Stimulated activated naive CD8-positive, alpha-beta T cell treated with anti-CD3 and anti-CD28 coated beads, Interleukin-15, amount 100 ng/mL, for 72 hours (primary cell): ENCODE measurements around the gene TUBD1.
"Not testable (repeated sequence)": the region's sequence is repeated elsewhere in the genome, so short reads cannot be mapped to it uniquely, and the experiment has no call there.

Experiments
- ATAC-seq: fragments of 150-1000 bp; cut with Tn5 transposase; 2 replicates; pipeline ENCODE4 v1.10.0; 2021; ENCODE audit warnings: mild to moderate bottlenecking, moderate library complexity
- DNase-seq, 2 donors: peaks; one replicate each; pipeline ENCODE4 v3.0.0; 2021 to 2022
- H3K27ac Mint-ChIP-seq, 2 donors: one replicate each; pipeline ENCODE4 v1.8.0; 2022; ENCODE audit warnings: mild to moderate bottlenecking in 2 of 2, mixed read lengths in 2 of 2, moderate library complexity in 2 of 2
- H3K27me3 Mint-ChIP-seq: one replicate; pipeline ENCODE4 v1.8.0; 2022; ENCODE audit warnings: mixed read lengths
- H3K4me1 Mint-ChIP-seq: one replicate; pipeline ENCODE4 v1.8.0; 2022; ENCODE audit warnings: mild to moderate bottlenecking, mixed read lengths
- H3K4me3 Mint-ChIP-seq, 2 donors: one replicate each; pipeline ENCODE4 v1.8.0; 2022; ENCODE audit warnings: mild to moderate bottlenecking in 2 of 2, mixed read lengths in 2 of 2, moderate library complexity in 1 of 2
- H3K9me3 Mint-ChIP-seq, 2 donors: one replicate each; pipeline ENCODE4 v1.8.0; 2022; ENCODE audit warnings: mixed read lengths in 2 of 2

The TUBD1 gene

DNA sequence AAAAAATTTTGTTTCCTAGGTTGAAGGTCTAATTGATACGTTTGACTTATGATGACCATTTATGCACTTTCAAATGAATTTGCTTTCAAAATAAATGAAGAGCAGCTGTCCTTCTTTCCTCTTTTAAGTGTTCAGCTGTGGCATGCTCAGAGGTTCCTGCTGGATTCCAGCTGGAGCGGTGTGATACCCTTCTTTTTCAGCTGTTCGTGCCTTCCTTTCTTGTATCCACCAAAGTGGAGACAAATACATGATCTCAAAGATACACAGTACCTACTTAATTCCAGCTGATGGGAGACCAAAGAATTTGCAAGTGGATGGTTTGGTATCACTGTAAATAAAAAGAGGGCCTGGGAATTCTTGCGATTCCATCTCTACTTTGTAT lies 50.9 kb downstream of the TUBD1 start:
- not testable (repeated sequence) for ATAC-seq, DNase-seq, H3K27me3 Mint-ChIP-seq, H3K9me3 Mint-ChIP-seq
- H3K4me1 Mint-ChIP-seq, result peaks cover 65% of the 10 kb centered on the region
- H3K27ac Mint-ChIP-seq, result peak overlapping the region; percentile 95
- peak overlapping the region; percentile 91 to 99 for H3K4me3 Mint-ChIP-seq

DNA sequence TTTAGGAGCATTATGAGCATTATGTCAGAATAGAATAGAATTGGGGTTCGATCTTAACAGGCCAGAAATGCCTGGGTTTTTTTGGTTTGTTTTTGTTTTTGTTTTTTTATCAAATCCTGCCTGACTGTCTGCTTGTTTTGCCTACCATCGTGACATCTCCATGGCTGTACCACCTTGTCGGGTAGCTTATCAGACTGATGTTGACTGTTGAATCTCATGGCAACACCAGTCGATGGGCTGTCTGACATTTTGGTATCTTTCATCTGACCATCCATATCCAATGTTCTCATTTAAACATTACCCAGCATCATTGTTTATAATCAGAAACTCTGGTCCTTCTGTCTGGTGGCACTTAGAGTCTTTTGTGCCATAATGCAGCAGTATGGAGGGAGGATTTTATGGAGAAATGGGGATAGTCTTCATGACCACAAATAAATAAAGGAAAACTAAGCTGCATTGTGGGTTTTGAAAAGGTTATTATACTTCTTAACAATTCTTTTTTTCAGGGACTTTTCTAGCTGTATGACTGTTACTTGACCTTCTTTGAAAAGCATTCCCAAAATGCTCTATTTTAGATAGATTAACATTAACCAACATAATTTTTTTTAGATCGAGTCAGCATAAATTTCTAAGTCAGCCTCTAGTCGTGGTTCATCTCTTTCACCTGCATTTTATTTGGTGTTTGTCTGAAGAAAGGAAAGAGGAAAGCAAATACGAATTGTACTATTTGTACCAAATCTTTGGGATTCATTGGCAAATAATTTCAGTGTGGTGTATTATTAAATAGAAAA lies 51.5 kb downstream of the TUBD1 start:
- H3K4me3 Mint-ChIP-seq, result peak overlapping the region; percentile 91 to 99
- not testable (repeated sequence) for ATAC-seq, H3K27me3 Mint-ChIP-seq, H3K9me3 Mint-ChIP-seq
- H3K27ac Mint-ChIP-seq, result peak overlapping the region; percentile 99 to 100
- peaks cover 65% of the 10 kb centered on the region for H3K4me1 Mint-ChIP-seq
- peak in 1 of 2 donors; percentile 56 for DNase-seq

DNA sequence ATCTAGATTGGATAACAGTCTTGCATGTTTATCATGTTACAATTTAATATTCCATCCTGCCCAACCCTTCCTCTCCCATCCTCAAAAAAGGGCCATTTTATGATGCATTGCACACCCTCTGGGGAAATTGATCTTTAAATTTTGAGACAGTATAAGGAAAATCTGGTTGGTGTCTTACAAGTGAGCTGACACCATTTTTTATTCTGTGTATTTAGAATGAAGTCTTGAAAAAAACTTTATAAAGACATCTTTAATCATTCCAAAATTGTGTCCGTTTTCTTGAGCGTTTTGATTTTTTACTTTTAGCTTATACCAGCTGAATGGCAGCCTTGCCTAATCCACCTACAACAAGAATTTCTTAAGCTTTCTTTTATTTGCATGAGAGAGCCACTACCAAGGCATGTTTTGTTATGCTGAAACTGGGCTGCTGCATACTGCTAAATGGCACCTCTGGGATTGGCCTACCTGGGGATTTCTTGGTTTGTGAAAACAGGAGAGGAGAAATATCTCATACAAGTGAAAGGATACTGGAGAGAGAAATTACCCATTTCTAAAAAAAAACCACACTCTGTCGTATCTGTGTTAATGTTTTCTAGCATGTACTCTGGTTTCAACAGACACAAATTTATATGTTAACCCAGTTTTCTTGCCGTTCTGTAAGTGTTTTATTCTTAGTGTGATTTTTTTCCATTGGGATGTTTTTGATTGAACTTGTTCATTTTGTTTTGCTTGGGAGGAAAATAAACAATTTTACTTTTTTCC lies 52.2 kb downstream of the TUBD1 start:
- no peaks in the 10 kb centered on the region for H3K9me3 Mint-ChIP-seq
- peak overlapping the region; percentile 91 to 99 for H3K4me3 Mint-ChIP-seq
- ATAC-seq, result peak; percentile 3
- no peaks in the 10 kb centered on the region for H3K27me3 Mint-ChIP-seq
- DNase-seq, result peak in 1 of 2 donors; percentile 71
- H3K4me1 Mint-ChIP-seq, result peaks cover 59% of the 10 kb centered on the region
- H3K27ac Mint-ChIP-seq, result peak overlapping the region; percentile 99 to 100

DNA sequence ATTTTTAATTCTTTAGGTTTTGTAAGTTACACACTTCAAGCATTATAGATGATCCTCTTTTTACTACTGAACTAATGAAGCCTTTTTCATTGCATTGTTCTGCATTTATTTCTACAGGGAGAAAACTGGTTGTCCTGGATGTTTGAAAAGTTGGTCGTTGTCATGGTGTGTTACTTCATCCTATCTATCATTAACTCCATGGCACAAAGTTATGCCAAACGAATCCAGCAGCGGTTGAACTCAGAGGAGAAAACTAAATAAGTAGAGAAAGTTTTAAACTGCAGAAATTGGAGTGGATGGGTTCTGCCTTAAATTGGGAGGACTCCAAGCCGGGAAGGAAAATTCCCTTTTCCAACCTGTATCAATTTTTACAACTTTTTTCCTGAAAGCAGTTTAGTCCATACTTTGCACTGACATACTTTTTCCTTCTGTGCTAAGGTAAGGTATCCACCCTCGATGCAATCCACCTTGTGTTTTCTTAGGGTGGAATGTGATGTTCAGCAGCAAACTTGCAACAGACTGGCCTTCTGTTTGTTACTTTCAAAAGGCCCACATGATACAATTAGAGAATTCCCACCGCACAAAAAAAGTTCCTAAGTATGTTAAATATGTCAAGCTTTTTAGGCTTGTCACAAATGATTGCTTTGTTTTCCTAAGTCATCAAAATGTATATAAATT lies 53.0 kb downstream of the TUBD1 start:
- peaks cover 52% of the 10 kb centered on the region for H3K4me1 Mint-ChIP-seq
- H3K9me3 Mint-ChIP-seq, result no peaks in the 10 kb centered on the region
- H3K27me3 Mint-ChIP-seq, result no peaks in the 10 kb centered on the region
- peak overlapping the region; percentile 99 to 100 for H3K27ac Mint-ChIP-seq
- ATAC-seq (no peak), DNase-seq (no peak)
- peak overlapping the region; percentile 91 to 99 for H3K4me3 Mint-ChIP-seq

DNA sequence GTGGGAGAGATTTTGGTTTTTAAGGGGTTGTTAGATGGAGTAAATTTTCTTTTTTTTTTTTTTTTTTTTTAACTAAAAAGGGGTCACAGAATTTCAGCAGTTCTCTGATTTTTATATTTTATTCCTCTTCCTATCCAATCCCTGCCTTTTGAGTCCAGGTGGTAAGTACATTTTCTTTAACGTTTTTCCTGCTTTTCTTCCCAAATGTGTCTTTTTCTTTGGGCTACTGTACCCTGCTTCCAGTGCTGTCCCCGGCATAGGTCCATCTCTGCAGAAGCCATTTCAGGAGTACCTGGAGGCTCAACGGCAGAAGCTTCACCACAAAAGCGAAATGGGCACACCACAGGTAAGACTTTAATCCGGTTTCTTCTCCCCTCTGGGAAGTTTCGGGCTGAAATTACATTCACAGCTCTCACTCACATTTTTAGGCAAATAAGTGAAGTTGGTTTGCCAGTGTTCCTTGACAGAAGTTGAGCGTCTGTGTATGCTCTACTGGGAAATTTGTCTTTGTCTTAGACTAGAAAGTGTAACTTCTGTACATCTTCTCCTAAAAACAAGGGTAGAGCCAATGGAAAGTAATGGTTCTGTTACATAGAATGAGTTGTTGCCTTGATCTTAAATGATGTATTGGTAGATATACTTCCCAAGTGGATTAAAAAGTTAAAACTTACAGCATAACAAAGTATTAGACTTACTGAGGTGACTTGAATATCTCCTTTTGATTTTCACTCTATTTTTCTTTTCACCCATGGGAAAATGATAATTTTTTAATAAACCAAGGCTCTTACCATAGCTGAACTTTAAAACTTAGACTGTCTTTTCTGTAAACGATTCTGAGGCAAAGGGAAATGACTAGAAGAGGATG lies 54.5 kb downstream of the TUBD1 start:
- H3K4me1 Mint-ChIP-seq, result peaks cover 48% of the 10 kb centered on the region

DNA sequence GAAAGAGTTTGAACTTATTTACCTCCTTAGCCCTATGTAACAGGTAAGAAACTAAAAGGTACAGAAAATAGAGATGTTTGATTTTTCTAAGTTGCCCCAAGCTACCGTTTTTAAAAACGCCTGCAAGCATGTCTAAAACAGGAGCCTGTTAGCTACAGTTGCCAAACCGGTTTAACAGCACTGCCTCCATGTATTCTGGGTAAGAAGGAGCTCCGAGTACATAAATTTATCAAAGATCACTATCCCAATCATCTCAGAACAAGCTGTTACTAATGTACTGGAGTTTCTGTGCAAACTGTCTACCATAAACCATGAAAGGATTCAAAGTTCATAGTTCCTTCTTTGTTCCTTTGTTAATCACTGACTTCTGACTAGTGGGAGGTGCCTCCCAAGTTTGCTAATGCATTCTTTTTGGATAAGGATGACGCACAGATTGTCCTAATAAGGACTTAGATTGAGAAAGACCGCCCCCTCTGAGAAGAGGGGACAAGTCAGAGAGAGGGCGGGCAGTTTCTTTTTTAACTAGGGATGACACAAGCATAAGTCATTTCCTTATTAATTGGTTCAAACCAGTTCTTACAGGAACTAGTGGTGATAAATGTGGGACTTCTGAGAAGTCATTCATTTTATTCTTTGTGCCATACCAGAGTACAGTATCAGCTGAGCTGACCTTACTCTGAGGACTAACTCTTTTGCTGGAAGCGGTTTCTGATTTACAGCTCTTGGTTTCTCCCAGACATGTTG lies 55.3 kb downstream of the TUBD1 start:
- Mint-ChIP-seq H3K9me3 (no peaks in the 10 kb centered on the region), H3K27ac (peak overlapping the region; percentile 99 to 100), H3K4me3 (peak overlapping the region; percentile 91 to 99), H3K4me1 (peaks cover 48% of the 10 kb centered on the region), H3K27me3 (no peaks in the 10 kb centered on the region)
- ATAC-seq (peak; percentile 90), DNase-seq (peak; percentile 73 to 84)

More for the DNA sequence above, 54.5 kb downstream of the TUBD1 start:
- H3K27me3 Mint-ChIP-seq, result no peaks in the 10 kb centered on the region
- DNase-seq (peak in 1 of 2 donors; percentile 67), ATAC-seq (no peak)
- H3K27ac Mint-ChIP-seq, result peak overlapping the region; percentile 99 to 100
- no peaks in the 10 kb centered on the region for H3K9me3 Mint-ChIP-seq
- peak overlapping the region; percentile 91 to 99 for H3K4me3 Mint-ChIP-seq

DNA sequence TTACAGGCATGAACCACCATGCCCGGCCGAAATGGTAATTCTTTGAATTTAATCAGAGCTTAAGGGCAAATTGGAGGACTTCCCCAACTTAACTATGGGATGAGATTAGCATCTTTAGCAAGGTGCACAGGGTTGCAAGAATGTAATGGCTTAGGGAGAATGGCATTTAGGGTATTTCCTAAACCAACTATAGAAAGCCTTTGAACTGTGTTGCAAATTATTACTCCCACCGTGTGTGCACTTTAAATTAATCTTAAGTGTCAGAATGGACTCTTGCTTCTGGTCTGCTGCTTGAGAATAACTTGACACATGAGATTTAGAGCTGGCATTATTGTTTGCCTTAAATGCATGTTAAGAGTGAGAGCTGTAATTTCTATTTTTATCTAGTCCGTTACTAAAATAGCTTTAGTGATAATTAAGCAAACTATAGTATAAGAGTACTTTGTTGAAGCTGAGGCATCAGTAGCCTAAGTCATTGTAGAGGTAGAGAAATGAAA lies 59.8 kb downstream of the TUBD1 start:
- Mint-ChIP-seq H3K4me1 (peaks cover 76% of the 10 kb centered on the region), H3K27ac (peak overlapping the region; percentile 10 to 42), H3K9me3 (no peaks in the 10 kb centered on the region), H3K4me3 (peak overlapping the region; percentile 16 to 19), H3K27me3 (no peaks in the 10 kb centered on the region)
- ATAC-seq, result no peak
- no peak for DNase-seq

DNA sequence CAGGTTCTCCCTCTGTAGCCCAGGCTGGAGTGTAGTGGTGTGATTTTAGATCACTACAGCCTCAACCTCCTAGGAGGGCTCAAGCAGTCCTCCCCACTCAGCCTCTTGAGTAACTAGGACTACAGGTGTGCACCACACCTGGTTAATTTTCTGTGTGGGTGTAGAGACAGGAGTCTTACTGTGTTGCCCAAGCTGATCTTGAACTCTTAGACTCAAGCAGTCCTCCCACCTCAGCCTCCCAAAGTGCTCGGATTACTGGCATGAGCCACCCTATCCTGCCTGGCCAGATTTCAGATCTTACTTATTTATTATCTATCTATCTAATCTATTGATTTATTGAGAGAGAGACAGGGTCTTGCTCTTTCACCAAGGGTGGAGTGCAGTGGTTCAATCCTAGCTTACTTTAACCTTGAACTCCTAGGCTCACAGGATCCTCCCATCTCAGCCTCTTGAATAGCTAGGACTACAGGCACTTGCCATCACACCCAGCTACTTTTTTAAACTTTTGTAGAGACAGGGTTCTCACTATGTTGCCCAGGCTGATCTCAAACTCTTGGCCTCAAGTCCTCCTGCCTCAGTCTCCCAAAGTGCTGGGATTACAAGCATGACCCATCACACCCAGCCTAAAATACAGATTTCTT lies 61.8 kb downstream of the TUBD1 start:
- no peak for ATAC-seq
- Mint-ChIP-seq H3K9me3 (no peaks in the 10 kb centered on the region), H3K27ac (peak overlapping the region; percentile 96 to 100), H3K4me1 (peaks cover 79% of the 10 kb centered on the region), H3K4me3 (peak overlapping the region; percentile 49 to 92), H3K27me3 (no peaks in the 10 kb centered on the region)
- no peak for DNase-seq

DNA sequence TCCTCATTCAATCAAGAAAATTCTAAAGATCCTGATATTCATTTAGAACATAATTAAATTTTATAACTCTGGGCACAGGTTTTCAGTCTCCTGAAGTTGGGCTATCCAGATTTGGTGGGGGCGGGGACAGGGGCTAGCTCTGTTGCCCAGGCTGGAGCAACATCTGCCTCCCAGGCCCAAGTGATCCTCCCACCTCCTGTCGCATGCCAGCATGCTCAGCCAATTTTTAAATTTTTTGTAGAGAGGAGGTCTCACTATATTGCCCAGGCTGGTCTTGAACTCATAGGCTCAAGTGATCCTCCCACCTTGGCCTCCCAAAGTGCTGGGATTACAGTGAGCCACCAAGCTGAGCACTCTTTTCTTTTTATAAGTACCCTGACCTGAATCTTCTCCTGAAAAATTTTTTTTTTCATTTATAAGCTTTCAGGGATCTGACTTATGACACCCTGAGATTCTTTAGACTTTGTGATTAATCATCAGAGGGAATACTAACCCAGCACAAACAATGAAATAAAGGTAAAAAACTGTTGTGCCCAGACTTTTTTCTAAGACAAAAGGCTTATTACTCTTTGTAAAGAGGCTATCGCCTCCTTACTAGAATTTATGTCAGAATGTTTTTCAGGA lies 62.6 kb downstream of the TUBD1 start:
- Mint-ChIP-seq H3K4me1 (peaks cover 87% of the 10 kb centered on the region), H3K27me3 (no peaks in the 10 kb centered on the region), H3K4me3 (peak overlapping the region; percentile 77 to 92), H3K27ac (peak overlapping the region; percentile 99 to 100), H3K9me3 (no peaks in the 10 kb centered on the region)
- DNase-seq (peak in 1 of 2 donors; percentile 53), ATAC-seq (no peak)

DNA sequence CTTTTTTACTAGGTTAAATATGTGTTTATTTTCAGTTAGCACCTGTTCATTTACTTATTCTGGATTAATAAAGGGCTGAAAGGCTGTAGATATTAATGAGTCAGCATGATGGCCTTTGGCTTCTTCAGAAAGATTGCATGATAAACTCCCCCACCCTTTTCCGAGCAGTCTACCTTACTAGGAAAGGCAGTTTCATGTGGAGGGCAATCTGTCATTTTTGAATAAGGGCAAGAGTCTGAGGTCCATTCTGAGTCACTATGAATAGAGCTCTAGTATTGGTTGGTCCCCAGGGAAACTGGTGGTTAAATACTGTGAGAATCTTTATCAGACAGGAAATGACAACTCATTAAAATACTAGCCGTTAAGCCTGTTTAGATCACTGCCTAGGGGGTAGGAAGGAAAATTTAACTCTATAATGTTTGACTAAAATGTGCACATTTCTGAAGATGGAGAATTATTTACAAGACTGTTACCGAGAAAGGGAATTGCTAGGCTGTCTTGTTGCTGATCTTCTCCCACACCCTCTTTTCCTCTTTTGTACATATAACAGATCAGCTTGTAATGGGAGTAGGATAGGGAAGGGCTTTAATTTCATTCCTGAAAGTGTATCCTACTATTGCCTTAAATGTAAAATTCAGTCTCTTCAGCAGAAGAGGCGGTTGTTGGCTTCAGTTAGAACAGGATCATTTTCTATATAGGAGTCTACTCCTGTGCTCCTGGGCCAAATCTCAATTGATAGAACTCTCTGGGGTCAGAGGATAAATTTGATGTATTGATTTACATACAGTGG lies 63.3 kb downstream of the TUBD1 start:
- H3K4me1 Mint-ChIP-seq, result peaks cover 89% of the 10 kb centered on the region
- DNase-seq, result peak in 1 of 2 donors; percentile 79
- peak overlapping the region; percentile 99 to 100 for H3K27ac Mint-ChIP-seq
- H3K27me3 Mint-ChIP-seq, result no peaks in the 10 kb centered on the region
- peak overlapping the region; percentile 77 to 92 for H3K4me3 Mint-ChIP-seq
- no peaks in the 10 kb centered on the region for H3K9me3 Mint-ChIP-seq
- peak; percentile 88 for ATAC-seq

DNA sequence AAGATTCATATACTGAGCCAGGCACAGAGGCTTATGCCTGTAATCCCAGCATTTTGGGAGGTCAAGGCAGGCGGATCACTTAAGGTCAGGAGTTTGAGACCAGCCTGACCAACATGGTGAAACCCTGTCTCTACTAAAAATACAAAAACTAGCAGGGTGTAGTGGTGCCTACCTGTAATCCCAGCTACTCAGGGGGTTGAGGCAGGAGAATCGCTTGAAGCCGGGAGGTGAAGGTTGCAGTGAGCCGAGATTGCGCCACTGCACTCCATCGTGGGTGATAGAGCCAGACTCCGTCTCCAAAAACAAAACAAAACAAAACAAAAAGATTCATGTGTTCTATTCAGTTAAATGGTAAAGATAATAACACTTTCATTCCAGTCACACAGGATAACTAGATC lies 63.9 kb downstream of the TUBD1 start:
- not testable (repeated sequence) for H3K9me3 Mint-ChIP-seq, H3K27me3 Mint-ChIP-seq, DNase-seq
- H3K27ac Mint-ChIP-seq, result peak overlapping the region; percentile 99 to 100
- ATAC-seq, result peak; percentile 3
- H3K4me3 Mint-ChIP-seq, result peak overlapping the region; percentile 77 to 92
- peaks cover 90% of the 10 kb centered on the region for H3K4me1 Mint-ChIP-seq

DNA sequence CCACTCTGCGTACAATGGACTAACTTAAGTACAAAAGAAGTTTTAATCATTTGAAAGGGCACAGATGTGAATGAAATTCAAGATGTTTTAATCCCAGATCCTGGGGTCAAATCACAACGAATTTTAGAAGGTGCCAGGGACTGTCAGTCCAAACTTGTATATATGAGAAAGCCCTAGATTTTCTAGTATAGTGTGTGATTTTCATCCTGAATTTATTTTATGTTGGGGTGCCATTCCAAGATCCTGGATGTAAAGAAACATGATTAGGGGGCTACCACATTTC lies 64.3 kb downstream of the TUBD1 start:
- H3K27ac Mint-ChIP-seq, result peak overlapping the region; percentile 99 to 100
- DNase-seq, result no peak
- peaks cover 90% of the 10 kb centered on the region for H3K4me1 Mint-ChIP-seq
- H3K4me3 Mint-ChIP-seq, result peak overlapping the region; percentile 77 to 92
- no peak for ATAC-seq
- H3K9me3 Mint-ChIP-seq, result no peaks in the 10 kb centered on the region
- H3K27me3 Mint-ChIP-seq, result no peaks in the 10 kb centered on the region
